GM12878 (cell line): ENCODE measurements around the gene FAIM. TPM values are rescaled to one million over a fixed set of nuclear protein-coding genes. Genes with fewer than 3 reads are reported as not detected.

Experiments
- ATAC-seq: fragments of 200-7000 bp; cut with Tn5 transposase; 3 replicates; pipeline ENCODE4 v1.9.1; 2020; ENCODE audit warnings: mild to moderate bottlenecking, moderate library complexity
- BruUV-seq: library from RNA; stranded (reverse); fragments of 400-500 nt; replicated peaks from 2 replicates; lab custom pipeline; 2021; lab: Mats Ljungman, UMichigan
- CTCF ChIA-PET: fragments of 300-600 bp; sonication (Branson Sonifier 250); formaldehyde crosslinking; extraction: SDS; loops from one replicate; lab custom pipeline; 2021; ENCODE audit warnings: inconsistent platforms; lab: Yijun Ruan, JAX
- POLR2A ChIA-PET: fragments of 350-600 bp; formaldehyde crosslinking; extraction: SDS; loops from one replicate; lab custom pipeline; 2021; ENCODE audit warnings: inconsistent platforms; lab: Charles Lee
- RAD21 ChIA-PET: fragments of 300-600 bp; sonication (Branson Sonifier 250); formaldehyde crosslinking; loops from one replicate; lab custom pipeline; 2023; ENCODE audit warnings: antibody characterized with exemption; ENCODE audit not compliant: unreplicated experiment; lab: Charles Lee
- SMC1A ChIA-PET: fragments of 300-600 bp; sonication (Branson Sonifier 250); formaldehyde crosslinking; loops from one replicate; lab custom pipeline; 2023; ENCODE audit not compliant: unreplicated experiment, uncharacterized antibody; lab: Charles Lee
- DNase-seq: peaks from one replicate; pipeline ENCODE4 v3.0.0-alpha.2; 2011; ENCODE audit warnings: low read depth, low spot score
- FAIRE-seq: peaks from 3 replicates; lab custom pipeline; 2011; peaks lifted over from hg19 to GRCh38; lab: Jason Lieb, UNC
- H2AFZ ChIP-seq: 2 replicates; pipeline ENCODE4 v1.6.0; 2011; ENCODE audit warnings: low read depth, low read length, control low read depth; ENCODE audit not compliant: control insufficient read depth
- H3K27ac ChIP-seq: 2 replicates; pipeline ENCODE4 v1.5.1; 2011; ENCODE audit warnings: control low read depth; ENCODE audit not compliant: control insufficient read depth, insufficient read depth
- H3K27me3 ChIP-seq, 2 experiments: replicated peaks in 1 of 2; 2 replicates each; pipeline versions ENCODE4 v1.6.0 to v1.6.1; 2011; ENCODE audit warnings: low read length in 1 of 2; ENCODE audit not compliant: control insufficient read depth in 2 of 2, insufficient read depth in 2 of 2
- H3K36me3 ChIP-seq, 2 experiments: 2 replicates each; pipeline ENCODE4 v1.5.1; 2011; ENCODE audit warnings: low read length in 1 of 2; ENCODE audit not compliant: control insufficient read depth in 2 of 2, insufficient read depth in 2 of 2
- H3K4me1 ChIP-seq: 2 replicates; pipeline ENCODE4 v1.6.1; 2011; ENCODE audit warnings: mild to moderate bottlenecking, low read length, moderate library complexity, mixed read lengths; ENCODE audit not compliant: control insufficient read depth, insufficient read depth
- H3K4me2 ChIP-seq: 2 replicates; pipeline ENCODE4 v1.6.0; 2011; ENCODE audit warnings: control low read depth; ENCODE audit not compliant: control insufficient read depth, insufficient read depth
- H3K4me3 ChIP-seq: fragments of 200-600 bp; sonication (generic); 2 replicates; pipeline ENCODE4 v1.5.1; 2016
- H3K79me2 ChIP-seq: 2 replicates; pipeline ENCODE4 v1.6.0; 2011; ENCODE audit warnings: low read length; ENCODE audit not compliant: control insufficient read depth, insufficient read depth
- H3K9ac ChIP-seq: 2 replicates; pipeline ENCODE4 v1.8.0; 2011; ENCODE audit warnings: low read length, control low read depth, mixed read lengths; ENCODE audit not compliant: control insufficient read depth, insufficient read depth
- H3K9me3 ChIP-seq: replicated peaks from 3 replicates; pipeline ENCODE4 v1.5.1; 2011; ENCODE audit warnings: mild to moderate bottlenecking, low read length; ENCODE audit not compliant: control insufficient read depth, insufficient read depth
- H4K20me1 ChIP-seq: 2 replicates; pipeline ENCODE4 v1.6.0; 2011; ENCODE audit not compliant: control insufficient read depth, insufficient read depth
- CTCF ChIP-seq, 3 experiments: IDR thresholded peaks in 2 of 3; conservative IDR thresholded peaks in 1 of 3; 2 replicates each; pipeline ENCODE4 v1.5.1; 2011; ENCODE audit warnings: low read depth in 3 of 3, low read length in 3 of 3, mild to moderate bottlenecking in 3 of 3, control low read depth in 2 of 3, moderate library complexity in 2 of 3, inconsistent platforms in 1 of 3, mixed read lengths in 1 of 3; ENCODE audit not compliant: control insufficient read depth in 2 of 3, insufficient read depth in 1 of 3; ENCODE audit errors: extremely low read depth in 1 of 3
- E2F4 ChIP-seq: IDR thresholded peaks from 2 replicates; pipeline ENCODE4 v1.6.1; 2012; ENCODE audit warnings: low read depth, low read length, improper control_type of control experiment
- in situ Hi-C: fragments of 300-500 bp; cut with MboI; formaldehyde crosslinking; loops from 9 replicates; pipeline ENCODE4 v1.14.3; 2018; ENCODE audit warnings: mixed read lengths
- intact Hi-C: fragments of 100-400 bp; cut with micrococcal nuclease; formaldehyde crosslinking; loops from one replicate; pipeline ENCODE4 v1.14.2; 2022; ENCODE audit not compliant: unreplicated experiment
- polyA plus RNA-seq, 11 experiments: library from polyadenylated mRNA; depleted of rRNA in 4 of 11; unstranded in 6 of 11; stranded (reverse) in 5 of 11; fragments of >200 nt; fragmentation: Nextera tagmentation in 4 of 11; fragmentation: Illumina TruSeq in 1 of 11; extraction: Ambion mirVana in 4 of 11; extraction: Trizol in 1 of 11; gene quantifications; 1 replicate in 1 of 11; 2 replicates in 10 of 11; pipeline versions ENCODE4 v1.2.1 to v1.2.3, GENCODE V29; 2011 to 2016; ENCODE audit warnings: inconsistent platforms in 2 of 11, missing spikeins in 2 of 11, low read depth in 1 of 11
- total RNA-seq, 4 experiments: library from RNA; depleted of rRNA in 3 of 4; stranded (reverse); fragments of >200 nt in 3 of 4; fragmentation: Illumina TruSeq in 1 of 4; extraction: Trizol in 1 of 4; gene quantifications; 2 replicates each; pipeline versions ENCODE4 v1.2.1 to v1.2.3, GENCODE V29; 2013 to 2021

The FAIM gene
- total and polyA plus RNA-seq, 10 of the 15 experiments (the other 5 are each of a cell fraction or from before 2014, with no cell fraction given): 9.3 to 34.0 (median 23.5) TPM

- Histone ChIP-seq H3K27ac (no peak overlapping the region), H3K79me2 (no peaks in the 10 kb centered on the region), H3K9me3 (no peaks in the 10 kb centered on the region), H4K20me1 (no peaks in the 10 kb centered on the region), H3K9ac (no peak overlapping the region), H3K4me3 (no peak overlapping the region), H3K4me2 (no peak overlapping the region), H3K27me3 (no peaks in the 10 kb centered on the region), H3K4me1 (no peaks in the 10 kb centered on the region), H3K36me3 (no peaks in the 10 kb centered on the region), H2AFZ (no peak overlapping the region)
- peak in 1 of 3 experiments; percentile 8; a peak in 2 of 6 replicates for TF ChIP-seq CTCF (IDR thresholded peaks at IDR 0.05 in 2 of 3, conservative IDR thresholded peaks at IDR 0.05 in 1 of 3; ENCODE audit: control insufficient read depth in 2 of 3, extremely low read depth in 1 of 3, insufficient read depth in 1 of 3, low read depth in 3 of 3, low read length in 3 of 3)
- TF ChIP-seq E2F4: no peak
- FAIRE-seq (no peak), DNase-seq (no peak), ATAC-seq (no peak)
- in situ Hi-C loops: no loop called here
- ChIA-PET RAD21 (interaction anchor here (1.5 to 1.8 kb wide), 2 partner anchors 27 to 348 kb away, joined by 7 to 16 read pairs; partner anchors contain the start of gene CEP70), SMC1A (interaction anchor here (1.0 to 1.2 kb wide), 2 partner anchors 27 to 131 kb away, joined by 3 read pairs; no protein-coding TSS in a partner anchor), POLR2A (interaction anchor here (1.1 kb wide), 1 partner anchor 12 kb away, joined by 4 read pairs; no protein-coding TSS in a partner anchor), CTCF (interaction anchor here (0.9 to 3.6 kb wide), 4 partner anchors 11 to 349 kb away, joined by 4 to 11 read pairs (median 8); partner anchors contain the start of gene CEP70)
- intact Hi-C loops: no loop called here
- BruUV-seq: no TSS peak
These were observed 41.2 kb upstream of the FAIM start for GRCh38 chr3:138567403-138567802.
